NK-92 treated with Interleukin-12 subunit alpha and Interleukin-12 subunit beta, amount 100 ng/mL, for 24 hours (cell line): ENCODE results near the gene RAD51B.
"Not testable (repeated sequence)": the region's sequence is repeated elsewhere in the genome, so short reads cannot be mapped to it uniquely, and the experiment has no call there.

ENCODE experiments used
- DNase-seq: peaks from one replicate; lab custom pipeline; 2025; lab: John Stamatoyannopoulos, UW

The RAD51B gene

GRCh38 chr14:68027276-68027675 lies 207.7 kb downstream of the RAD51B start:
- no peak for DNase-seq

- DNase-seq: no peak
Observed at GRCh38 chr14:68028075-68028474, 208.5 kb downstream of the RAD51B start.

GRCh38 chr14:68031011-68031410 lies 211.4 kb downstream of the RAD51B start:
- DNase-seq: not testable (repeated sequence)

GRCh38 chr14:68032154-68032553 lies 212.6 kb downstream of the RAD51B start:
- DNase-seq: no peak

- DNase-seq: no peak
Observed at GRCh38 chr14:68033336-68033932, 213.9 kb downstream of the RAD51B start.

GRCh38 chr14:68034896-68035295 lies 215.3 kb downstream of the RAD51B start:
- DNase-seq: no peak

GRCh38 chr14:68036202-68036601 lies 216.6 kb downstream of the RAD51B start:
- DNase-seq: no peak

- no peak for DNase-seq
Observed at GRCh38 chr14:68039593-68039992, 220.0 kb downstream of the RAD51B start.

GRCh38 chr14:68040633-68041369 lies 221.2 kb downstream of the RAD51B start:
- no peak for DNase-seq

GRCh38 chr14:68041876-68042354 lies 222.3 kb downstream of the RAD51B start:
- DNase-seq: no peak

- no peak for DNase-seq
Observed at GRCh38 chr14:68042586-68043210, 223.1 kb downstream of the RAD51B start.

GRCh38 chr14:68043752-68044151 lies 224.2 kb downstream of the RAD51B start:
- DNase-seq: no peak

GRCh38 chr14:68047906-68048305 lies 228.3 kb downstream of the RAD51B start:
- no peak for DNase-seq

GRCh38 chr14:68048815-68049214 lies 229.2 kb downstream of the RAD51B start:
- DNase-seq: not testable (repeated sequence)

- no peak for DNase-seq
Observed at GRCh38 chr14:68050177-68050576, 230.6 kb downstream of the RAD51B start.

GRCh38 chr14:68051146-68051545 lies 231.6 kb downstream of the RAD51B start:
- no peak for DNase-seq

- no peak for DNase-seq
Observed at GRCh38 chr14:68060198-68060597, 240.6 kb downstream of the RAD51B start.

- DNase-seq: no peak
Observed at GRCh38 chr14:68062651-68063050, 243.1 kb downstream of the RAD51B start.

- DNase-seq: no peak
Observed at GRCh38 chr14:68065322-68065721, 245.7 kb downstream of the RAD51B start.

GRCh38 chr14:68074765-68075381 lies 255.3 kb downstream of the RAD51B start:
- DNase-seq: no peak

GRCh38 chr14:68075382-68076029 lies 255.9 kb downstream of the RAD51B start:
- DNase-seq: no peak

GRCh38 chr14:68076451-68076850 lies 256.9 kb downstream of the RAD51B start:
- no peak for DNase-seq
